ENCODE measurements around the gene PLA2G5.
"Not testable (repeated sequence)": the region's sequence is repeated elsewhere in the genome, so short reads cannot be mapped to it uniquely, and the experiment has no call there.

The PLA2G5 gene, protein sequence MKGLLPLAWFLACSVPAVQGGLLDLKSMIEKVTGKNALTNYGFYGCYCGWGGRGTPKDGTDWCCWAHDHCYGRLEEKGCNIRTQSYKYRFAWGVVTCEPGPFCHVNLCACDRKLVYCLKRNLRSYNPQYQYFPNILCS

DNA sequence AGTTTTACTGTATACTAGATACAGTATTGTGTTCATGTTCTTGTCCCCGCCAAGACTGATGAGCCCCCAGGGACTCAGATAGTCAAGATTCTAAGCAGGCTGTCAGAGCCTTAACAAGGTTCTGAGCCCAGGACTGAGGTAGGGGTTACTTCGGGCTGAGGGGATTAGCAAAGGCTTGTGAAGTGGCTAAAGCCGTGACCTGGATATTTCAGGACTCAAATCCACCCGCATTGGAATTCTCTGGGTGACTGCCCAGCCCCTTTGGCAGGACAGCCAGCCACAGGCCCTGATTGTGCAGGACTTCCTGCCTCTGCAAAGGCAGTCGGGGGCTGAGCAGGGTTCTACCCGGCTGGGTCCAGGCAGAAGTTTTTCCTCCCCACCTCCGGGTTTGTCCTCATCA lies at the start of gene PLA2G5:
TSS of gene PLA2G5 (plus strand) at position 321 of the 400 bp plus-strand sequence. CDS start 14,637 bp downstream, outside the sequence.
- peak in 7 of 14 donors; percentile 5 to 46 (median 17) for DNase-seq

DNA sequence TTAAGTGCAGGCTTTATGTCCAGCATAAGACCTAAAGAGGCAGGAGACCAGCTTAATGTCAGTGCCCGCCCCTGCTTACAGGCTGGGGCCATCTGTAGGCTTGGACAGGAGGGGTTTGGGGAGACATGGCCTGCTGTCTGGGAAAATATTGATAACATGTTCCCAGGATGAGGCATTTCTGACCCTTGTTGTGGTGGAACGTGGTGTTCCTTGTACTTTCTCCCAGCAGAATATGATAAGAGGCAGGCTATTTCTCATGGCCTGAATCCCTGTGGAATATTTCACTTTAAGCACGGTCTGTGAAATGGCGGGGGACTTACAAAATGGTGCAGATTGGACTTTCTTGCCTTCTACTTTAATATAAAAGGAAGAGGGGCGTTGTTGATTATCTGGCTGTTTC lies 41.9 kb upstream of the PLA2G5 start:
- DNase-seq, result no peak

DNA sequence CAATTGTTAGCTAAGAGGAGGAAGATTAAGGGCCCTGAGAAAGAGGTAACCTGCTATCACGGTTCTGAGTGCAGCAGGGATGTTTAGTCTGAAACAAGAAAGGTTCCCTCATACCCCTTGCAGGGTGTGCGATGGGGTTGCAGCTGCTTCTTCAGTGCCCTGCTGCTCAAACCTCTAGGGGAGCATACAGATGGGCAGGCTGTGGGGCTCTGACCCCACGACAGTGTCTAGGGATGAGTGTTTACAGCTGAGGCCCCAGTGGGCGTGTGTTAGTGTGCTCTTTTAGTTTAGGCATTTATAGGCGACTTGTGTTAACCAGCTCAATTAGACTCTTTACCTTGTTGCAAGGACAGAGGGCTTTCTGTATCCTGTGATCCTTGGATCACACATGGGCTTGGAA lies 41.3 kb upstream of the PLA2G5 start:
- DNase-seq, result no peak

DNA sequence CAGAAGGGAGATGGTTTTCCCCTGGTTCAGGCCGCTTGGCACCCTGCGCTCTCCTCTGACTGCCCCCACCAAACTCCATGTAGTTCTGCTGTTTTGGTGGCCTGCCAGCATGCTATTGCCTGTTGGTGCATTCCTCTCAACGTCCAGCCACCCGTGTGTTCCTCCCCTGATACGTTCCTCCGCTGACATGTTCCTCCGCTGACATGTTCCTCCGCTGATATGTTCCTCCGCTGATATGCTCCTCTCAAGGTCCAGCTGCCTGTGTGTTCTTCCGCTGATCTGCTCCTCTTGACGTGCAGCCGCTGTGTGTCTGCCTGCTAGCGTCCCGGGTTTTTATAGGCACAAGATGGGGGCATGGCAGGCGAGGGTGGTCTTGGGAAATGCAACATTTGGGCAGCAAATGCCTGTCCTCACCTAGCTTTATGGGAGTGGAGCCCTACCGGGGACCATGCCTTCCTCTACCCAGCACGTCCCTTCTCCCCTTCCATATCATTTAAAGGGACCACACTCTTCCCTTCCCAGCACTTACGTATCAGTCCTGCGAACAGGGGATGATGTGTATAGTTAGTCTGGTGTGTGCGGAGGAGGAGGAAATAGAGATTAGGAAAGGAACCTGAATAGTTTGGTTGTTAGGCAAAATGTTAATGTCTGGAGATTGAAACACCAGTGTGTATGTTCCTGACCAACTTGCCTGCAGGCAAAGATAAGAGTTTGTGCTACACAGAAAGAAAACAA lies 40.6 kb upstream of the PLA2G5 start:
- no peak for DNase-seq

DNA sequence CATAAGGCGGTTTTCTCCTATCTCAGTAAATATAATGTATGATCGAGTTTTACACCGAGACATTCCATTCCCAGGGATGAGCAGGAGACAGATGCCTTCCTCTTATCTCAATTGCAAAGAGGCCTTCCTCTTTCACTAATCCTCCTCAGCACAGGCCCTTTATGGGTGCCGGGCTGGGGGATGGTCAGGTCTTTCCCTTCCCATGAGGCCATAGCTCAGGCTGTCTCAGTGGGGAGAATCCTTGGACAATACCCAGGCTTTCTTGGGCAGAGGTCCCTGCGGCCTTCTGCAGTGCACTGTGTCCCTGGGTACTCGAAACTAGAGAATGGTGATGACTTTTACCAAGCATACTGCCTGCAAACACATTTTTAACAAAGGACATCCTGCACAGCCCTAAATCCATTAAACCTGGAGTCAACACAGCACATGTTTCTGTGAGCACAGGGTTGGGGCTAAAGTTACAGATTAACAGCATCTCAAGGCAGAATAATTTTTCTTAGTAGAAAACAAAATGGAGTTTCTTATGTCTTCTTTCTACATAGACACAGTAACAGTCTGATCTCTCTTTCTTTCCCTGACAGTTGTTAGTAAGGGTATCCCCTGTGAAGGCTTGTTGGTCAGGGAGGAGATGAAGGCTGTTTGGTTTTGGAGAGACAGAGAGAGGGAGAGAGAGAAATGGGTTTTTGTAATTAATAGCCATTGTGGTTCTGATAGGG lies 39.4 kb upstream of the PLA2G5 start:
- not testable (repeated sequence) for DNase-seq

DNA sequence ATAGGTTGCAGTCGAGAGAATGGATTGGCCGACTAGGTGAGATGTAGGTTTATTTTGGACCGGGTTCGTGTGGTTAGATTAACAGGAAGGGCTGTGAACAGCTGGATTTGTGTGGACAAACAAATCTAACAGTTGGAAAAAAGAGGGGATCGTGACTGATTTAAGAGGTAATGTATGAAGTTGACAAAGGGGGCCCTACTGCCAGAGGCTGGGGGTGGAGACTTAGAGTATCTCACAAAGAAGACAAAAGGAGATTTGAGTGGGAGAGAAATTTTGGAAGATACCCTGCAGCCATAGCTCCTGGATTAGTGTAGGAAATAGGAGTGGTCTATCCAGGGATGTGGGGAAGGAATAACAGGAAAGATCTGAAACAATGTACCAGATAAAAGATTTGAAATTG lies 38.8 kb upstream of the PLA2G5 start:
- DNase-seq, result no peak

DNA sequence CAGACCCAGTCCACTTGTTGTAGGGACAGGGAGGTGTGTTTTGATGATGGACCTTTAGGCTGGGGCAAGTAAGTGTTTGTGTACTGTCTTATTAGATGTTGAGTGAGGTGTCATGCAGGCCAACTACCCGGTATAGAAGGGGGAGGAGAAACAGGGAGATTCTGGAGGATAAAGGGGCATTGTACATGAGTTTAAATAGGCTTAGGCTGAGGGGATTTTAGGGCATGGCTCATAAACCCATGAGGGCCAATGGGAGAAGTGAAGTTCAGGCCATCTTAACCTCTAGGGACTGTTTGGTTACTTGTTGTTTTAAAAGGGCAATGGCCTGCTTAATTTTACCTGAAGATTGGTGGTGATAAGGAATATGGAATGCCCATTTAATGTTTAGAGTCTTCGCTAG lies 38.2 kb upstream of the PLA2G5 start:
- no peak for DNase-seq

DNA sequence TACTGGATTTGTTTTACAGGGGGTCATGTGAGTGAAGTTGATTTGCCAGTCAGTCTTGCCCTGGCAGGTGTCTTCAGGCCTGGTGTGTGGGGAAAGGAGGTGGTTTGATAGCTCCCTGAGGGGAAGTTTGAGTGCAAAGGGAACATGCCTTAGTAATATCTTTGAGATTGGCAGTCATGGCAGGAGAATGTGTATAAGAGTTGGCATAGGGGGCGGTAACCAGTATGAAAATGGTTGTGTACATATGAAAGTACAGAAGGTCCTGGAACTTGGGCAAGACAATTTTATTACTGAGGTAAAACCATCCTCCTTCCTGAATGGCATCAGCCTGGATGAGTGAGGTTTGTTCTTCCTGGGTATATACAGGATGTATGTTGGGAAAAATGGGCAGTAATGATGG lies 37.6 kb upstream of the PLA2G5 start:
- DNase-seq, result no peak

DNA sequence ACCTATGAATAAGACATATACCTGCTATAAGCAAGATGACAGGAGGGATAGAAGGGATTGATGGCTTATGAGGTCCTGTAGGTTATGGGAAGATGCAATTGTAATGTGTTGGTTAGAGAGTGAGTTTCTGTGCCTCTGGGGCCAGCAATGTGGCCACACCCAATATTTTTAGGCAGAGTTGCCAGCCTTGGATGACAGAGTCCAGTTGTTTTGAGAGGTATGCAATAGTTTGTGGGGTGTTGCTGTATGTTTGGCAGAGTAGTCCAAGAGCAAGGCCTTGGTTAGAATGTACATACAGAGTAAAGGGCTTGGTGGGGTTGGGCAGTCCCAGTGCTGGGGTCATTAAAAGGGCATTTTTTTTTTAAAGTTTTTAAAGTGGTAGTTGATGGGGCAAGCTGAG lies 36.6 kb upstream of the PLA2G5 start:
- no peak for DNase-seq

DNA sequence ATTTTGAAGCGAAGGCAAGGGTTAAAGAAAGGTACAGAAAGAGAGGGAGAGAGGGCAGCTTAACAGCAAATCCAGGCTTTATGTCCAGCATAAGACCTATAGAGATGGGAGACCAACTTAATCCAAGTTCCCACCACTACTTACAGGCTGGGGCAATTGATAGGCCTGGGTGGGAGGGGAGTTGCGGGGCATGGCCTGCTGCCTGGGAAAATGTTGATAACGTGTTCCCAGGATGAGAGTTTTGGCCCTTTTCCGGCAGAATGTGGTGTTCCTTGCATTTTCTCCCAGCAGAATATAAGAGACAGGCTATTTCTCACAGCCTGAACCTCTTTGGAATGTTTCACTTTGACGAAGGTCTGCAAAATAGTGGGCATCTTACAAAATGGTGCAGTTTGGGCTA lies 34.9 kb upstream of the PLA2G5 start:
- no peak for DNase-seq

DNA sequence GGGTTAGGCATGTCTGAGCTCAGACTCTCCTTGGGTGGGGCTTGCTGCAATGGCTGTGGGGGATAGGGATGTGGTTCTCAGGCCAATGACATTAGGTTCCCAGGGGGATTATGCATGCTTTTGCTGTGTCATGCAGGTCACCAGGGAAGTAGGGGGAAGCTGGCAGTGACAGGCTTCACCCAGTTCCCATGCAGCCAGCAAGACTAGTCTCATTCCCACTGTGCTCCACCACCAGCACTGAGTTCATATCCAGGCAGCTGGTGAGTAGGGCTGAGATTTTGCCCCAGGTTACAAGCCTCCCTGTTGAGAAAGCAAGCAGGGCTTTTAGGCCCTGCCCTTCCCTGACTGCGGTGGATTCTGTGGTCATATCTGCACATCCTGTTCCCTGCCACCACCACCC lies 32.1 kb upstream of the PLA2G5 start:
- DNase-seq, result no peak

DNA sequence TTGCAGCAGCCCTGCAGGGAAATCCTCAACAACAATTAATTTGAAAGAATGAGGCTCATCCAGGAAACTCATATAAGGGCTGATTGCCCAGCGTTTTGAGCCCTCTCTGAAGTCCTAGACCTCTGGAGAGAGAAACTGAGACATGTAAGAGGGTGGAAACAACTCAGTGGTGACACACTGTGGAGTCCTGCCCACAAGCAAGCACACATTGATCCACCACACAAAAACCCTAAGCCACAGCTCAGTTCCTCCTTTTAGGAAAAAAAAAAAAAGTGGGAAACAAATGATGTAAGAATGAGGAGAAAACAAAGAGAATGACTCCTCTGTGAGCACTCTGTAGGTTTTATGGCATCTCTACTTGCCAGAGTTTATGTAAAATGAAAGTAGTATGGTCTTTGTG lies 22.9 kb upstream of the PLA2G5 start:
- DNase-seq, result no peak

DNA sequence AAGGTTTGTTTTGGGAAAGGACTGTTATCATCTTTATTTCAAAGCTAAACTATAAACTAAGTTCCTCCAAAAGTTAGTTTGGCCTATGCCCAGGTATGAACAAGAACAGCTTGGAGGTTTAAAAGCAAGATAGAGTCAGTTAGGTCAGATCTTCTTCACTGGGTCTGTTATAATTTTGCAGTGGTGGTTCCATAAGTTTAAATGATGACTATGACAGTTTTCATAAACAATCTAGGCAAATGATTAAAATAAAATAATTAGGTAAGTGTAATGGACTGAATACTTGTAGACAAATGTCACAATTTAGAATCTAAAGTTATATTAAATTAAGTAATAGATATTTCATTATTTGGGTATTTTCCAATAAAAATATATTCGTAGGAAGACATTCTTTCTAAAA lies 21.4 kb upstream of the PLA2G5 start:
- DNase-seq, result no peak

DNA sequence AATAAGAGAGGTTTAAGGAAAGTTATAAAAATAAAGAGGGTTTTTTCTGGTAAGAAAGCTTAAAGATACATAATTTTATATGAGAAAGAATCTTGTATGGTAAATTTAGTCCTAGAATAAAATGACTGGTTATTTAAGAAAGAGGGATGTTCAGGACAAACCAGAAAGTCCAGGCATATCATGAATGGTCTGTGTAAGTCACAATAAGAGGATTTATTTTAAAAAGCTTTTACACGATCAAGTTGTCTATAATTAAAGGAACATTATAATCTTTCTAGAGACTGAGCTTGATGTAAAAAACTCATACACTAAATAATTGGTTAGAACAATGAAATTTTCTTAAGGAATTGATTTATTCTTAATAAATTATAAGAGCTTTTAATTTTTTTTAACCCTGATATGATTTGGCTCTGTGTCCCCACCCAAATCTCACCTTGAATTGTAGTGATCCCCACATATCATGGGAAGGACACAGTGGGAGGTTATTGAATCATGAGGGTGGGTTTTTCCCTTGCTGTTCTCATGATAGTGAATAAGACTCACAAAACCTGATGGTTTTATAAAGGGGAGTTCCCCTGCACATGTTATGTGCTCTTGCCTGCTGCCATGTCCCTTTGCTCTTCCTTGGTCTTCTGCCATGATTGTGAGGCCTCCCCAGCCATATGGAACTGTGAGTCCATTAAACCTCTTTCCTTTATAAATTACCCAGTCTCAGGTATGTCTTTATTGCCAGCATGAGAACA lies 20.8 kb upstream of the PLA2G5 start:
- not testable (repeated sequence) for DNase-seq

DNA sequence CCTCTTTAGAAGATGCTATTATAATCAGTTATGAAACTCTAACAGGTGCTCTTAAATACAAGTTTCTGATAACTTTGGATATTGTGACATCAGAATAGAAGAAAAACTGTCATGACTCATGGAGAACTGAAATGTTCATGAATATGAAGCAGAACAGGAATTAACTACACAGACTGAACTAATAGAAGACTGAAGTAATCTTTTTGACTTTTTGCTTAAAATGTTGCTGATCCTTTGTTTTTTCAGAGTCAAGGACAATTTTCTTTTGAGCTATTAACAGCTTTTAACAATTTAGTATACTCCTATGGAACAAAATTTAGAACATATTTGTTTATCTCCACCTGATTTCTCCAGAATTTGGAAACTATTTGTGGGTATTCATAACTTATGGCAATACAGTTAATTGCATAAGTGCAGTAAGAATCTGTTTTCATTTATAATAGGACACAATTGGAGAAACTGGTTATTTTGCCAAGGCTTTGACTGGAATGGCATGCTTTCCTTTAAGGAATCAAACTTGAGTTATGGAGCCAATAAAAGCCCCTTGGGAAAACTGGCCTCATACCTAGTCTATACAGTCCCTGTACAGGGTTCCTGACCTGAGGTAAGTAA lies 18.7 kb upstream of the PLA2G5 start:
- DNase-seq, result no peak

DNA sequence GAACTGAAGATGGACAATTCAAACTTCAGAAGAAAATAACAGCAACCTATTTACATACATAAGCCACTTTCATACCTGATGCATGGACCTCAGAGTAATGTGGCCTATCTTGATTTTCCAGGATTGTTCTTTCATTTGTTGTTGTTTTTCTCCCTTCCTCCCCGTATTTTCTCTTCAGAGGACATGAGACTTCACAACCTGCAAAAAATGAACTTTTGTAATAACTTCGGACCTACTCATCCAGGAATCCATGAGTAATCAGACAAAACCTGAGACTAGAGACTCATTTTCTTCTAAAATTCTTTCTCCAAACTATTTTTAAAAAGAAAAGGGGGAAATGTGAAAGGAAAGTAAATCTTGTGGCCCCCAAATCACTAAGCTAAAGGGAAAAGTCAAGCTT lies 17.6 kb upstream of the PLA2G5 start:
- no peak for DNase-seq

DNA sequence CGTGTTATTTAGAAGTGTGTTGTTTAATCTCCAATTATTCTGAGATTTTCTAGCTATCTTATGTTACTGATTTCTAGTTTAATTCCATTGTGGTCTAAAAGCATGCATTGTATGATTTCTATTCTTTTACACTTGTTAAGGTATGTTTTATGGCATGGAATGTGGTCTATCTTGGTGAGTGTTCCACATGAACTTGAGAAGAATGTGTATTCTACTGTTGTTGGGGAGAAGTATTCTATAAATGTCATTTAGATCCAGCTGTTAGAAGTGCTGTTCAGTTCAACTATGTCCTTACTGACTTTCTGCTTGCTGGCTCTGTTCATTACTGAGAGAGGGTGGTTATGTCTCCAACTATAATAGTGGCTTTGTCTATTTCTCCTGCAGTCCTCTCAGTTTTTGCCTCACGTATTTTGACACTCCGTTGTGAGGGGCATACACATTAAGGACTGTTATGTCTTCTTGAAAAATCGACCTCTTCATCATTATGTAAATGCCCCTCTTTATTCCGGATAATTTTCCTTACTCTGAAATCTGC lies 12.0 kb upstream of the PLA2G5 start:
- DNase-seq, result no peak

DNA sequence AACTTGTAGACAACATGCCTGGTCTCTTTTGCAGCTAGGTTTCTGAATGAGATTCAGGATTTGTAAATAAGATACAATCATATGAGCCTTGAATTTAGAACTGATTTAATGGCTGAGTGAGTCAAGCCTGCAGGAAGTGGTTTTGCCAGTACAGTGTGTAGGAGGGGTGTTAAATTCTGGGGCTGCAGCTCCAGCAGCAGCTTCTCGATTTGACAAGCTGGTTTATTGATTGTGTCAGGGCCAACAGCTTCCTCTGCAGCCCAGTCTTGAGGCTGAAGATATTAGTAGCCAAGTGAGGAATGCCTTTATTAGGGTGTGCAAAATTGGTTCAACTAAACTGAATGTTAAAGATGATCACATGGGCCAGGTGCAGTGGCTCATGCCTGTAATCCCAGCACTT lies 11.5 kb upstream of the PLA2G5 start:
- no peak for DNase-seq

DNA sequence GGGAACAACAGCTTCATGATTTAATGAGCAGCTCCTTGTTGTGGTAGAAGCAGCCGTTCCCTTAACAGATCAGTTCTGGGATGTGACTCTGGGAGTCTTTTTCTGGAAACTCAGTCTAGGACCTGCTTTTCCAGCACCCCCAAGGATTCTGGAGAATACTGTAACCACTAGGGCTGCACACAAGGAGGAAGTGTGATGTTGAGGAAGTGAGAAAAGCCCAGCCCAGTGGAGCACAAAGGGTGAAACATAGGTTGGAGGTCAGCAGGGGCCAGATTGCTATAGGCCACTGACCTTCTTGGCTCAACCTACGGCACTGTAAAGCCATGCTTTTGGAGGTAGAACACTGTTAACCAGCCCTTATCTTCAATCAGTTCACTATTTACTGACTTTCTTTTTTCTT lies 10.1 kb upstream of the PLA2G5 start:
- DNase-seq, result no peak

DNA sequence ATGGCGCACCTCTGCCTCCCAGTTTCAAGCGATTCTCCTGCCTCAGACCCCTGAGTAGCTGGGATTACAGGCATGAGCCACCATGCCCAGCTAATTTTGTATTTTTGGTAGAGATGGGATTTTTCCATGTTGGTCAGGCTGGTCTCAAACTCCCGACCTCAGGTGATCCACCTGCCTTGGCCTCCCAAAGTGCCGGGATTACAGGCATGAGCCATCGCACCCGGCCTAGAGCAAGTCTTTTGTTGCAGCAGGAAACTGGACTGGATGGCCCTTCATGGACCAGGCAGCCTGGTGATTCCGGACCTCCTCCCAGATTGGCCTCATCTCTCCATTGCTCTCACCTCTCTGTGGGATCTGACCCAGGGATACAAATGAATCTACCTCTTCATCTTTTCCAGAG lies 9.2 kb upstream of the PLA2G5 start:
- not testable (repeated sequence) for DNase-seq

DNA sequence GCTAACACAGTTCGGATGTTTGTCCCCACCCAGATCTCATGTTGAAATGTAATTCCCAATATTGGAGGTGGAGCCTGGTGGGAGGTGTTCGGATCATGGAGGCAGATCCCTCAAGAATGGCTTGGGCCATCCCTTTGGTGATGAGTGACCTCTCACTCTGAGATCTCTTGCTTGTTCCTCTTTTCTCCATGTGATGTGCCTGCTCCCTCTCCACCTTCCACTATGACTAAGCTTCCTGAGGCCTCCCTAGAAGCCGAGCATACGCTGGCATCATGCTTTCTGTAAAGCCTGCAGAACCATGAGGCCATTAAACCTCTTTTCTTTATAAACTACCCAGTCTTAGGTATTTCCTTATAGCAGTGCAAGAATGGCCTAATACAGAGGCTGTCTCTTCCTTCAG lies 8.1 kb upstream of the PLA2G5 start:
- DNase-seq, result no peak

DNA sequence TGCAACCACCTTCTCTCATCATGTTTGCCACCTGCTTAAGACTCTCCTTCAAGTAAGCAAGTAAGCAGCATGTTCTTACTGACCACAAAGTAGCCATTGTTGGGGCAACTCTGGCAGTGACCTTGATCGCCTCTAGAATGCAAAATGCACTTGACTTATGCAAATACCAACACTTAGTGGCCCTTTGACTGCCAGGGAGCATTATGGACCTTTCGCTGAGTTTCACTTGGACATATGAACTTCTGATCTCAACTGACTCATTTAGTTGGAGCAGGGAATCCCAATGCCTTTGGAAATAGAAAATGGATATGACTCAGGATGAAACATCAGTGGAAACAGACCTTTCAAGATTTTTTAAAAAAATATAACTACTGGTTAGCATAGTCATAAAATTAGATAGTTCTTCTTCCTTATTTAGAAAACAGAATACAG lies 6.1 kb upstream of the PLA2G5 start:
- no peak for DNase-seq

DNA sequence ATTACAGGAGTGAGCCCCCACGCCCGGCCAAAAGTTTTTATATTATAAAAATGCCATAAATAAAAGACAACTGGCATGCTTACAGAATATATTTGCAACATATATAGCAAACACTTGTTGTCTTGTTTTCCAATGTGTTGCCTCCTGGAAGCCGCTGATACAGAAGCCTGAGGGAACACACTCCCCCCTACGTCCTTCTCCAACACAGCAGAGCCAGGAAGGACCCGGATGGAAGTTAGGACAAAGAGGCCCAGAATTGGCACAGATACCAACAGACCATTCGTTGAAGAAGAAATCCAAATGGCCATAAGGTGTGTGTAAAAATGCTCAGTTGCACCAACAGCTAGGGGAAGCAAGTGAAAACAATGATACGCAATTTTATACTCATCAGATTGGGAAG lies 1.3 kb upstream of the PLA2G5 start:
- DNase-seq, result no peak

Measured in C1 segment of cervical spinal cord (tissue), 14 donors.